Astrocyte (in vitro differentiated cells and primary cell): Measurements from ENCODE around the gene ITGB1BP1. TPM values are rescaled to one million over a fixed set of nuclear protein-coding genes. Genes with fewer than 3 reads are reported as not detected.

Experiments used
- DNase-seq: peaks from one replicate; pipeline ENCODE4 v3.0.0-alpha.2; 2010; ENCODE audit warnings: low read depth
- FAIRE-seq: peaks from 2 replicates; lab custom pipeline; 2011; peaks lifted over from hg19 to GRCh38; lab: Jason Lieb, UNC
- H2AFZ ChIP-seq: 2 replicates; pipeline ENCODE4 v1.6.0; 2012; ENCODE audit warnings: low read depth, low read length, inconsistent platforms
- H3K27ac ChIP-seq: 2 replicates; pipeline ENCODE4 v1.5.1; 2011; ENCODE audit warnings: low read depth, low read length, inconsistent platforms
- H3K27me3 ChIP-seq: 2 replicates; pipeline ENCODE4 v1.6.0; 2011; ENCODE audit warnings: low read length, inconsistent platforms; ENCODE audit not compliant: insufficient read depth
- H3K36me3 ChIP-seq: 2 replicates; pipeline ENCODE4 v1.5.1; 2011; ENCODE audit warnings: low read length, inconsistent platforms; ENCODE audit not compliant: insufficient read depth
- H3K4me1 ChIP-seq: 2 replicates; pipeline ENCODE4 v1.5.1; 2011; ENCODE audit warnings: low read length, inconsistent platforms; ENCODE audit not compliant: insufficient read depth
- H3K4me2 ChIP-seq: 2 replicates; pipeline ENCODE4 v1.6.0; 2012; ENCODE audit warnings: low read length, inconsistent platforms
- H3K4me3 ChIP-seq: 2 replicates; pipeline ENCODE4 v1.5.1; 2011; ENCODE audit warnings: low read depth, mild to moderate bottlenecking, low read length, inconsistent platforms; ENCODE audit not compliant: insufficient read depth
- H3K79me2 ChIP-seq: 2 replicates; pipeline ENCODE4 v1.6.0; 2012; ENCODE audit warnings: mild to moderate bottlenecking, low read length, inconsistent platforms; ENCODE audit not compliant: insufficient read depth
- H3K9ac ChIP-seq: 2 replicates; pipeline ENCODE4 v1.6.0; 2012; ENCODE audit warnings: mild to moderate bottlenecking, low read length, inconsistent platforms
- H3K9me3 ChIP-seq: 2 replicates; pipeline ENCODE4 v1.5.1; 2012; ENCODE audit warnings: low read depth, mild to moderate bottlenecking, low read length, inconsistent platforms; ENCODE audit not compliant: insufficient read depth
- H4K20me1 ChIP-seq: 2 replicates; pipeline ENCODE4 v1.6.0; 2012; ENCODE audit warnings: low read length, inconsistent platforms; ENCODE audit not compliant: insufficient read depth
- H3K27ac Mint-ChIP-seq: one replicate; pipeline ENCODE4 v1.8.0; 2021; ENCODE audit warnings: mild to moderate bottlenecking, mixed read lengths; ENCODE audit not compliant: unreplicated experiment
- H3K27me3 Mint-ChIP-seq: one replicate; pipeline ENCODE4 v1.8.0; 2021; ENCODE audit warnings: low read depth, mixed read lengths; ENCODE audit not compliant: unreplicated experiment
- H3K36me3 Mint-ChIP-seq: one replicate; pipeline ENCODE4 v1.8.0; 2021; ENCODE audit warnings: low read depth, mixed read lengths; ENCODE audit not compliant: unreplicated experiment
- H3K4me1 Mint-ChIP-seq: one replicate; pipeline ENCODE4 v1.8.0; 2021; ENCODE audit warnings: low read depth, mixed read lengths; ENCODE audit not compliant: unreplicated experiment
- H3K4me3 Mint-ChIP-seq: one replicate; pipeline ENCODE4 v1.8.0; 2021; ENCODE audit warnings: mild to moderate bottlenecking, moderate library complexity, mixed read lengths; ENCODE audit not compliant: unreplicated experiment
- H3K9me3 Mint-ChIP-seq: one replicate; pipeline ENCODE4 v1.8.0; 2021; ENCODE audit warnings: mild to moderate bottlenecking, mixed read lengths; ENCODE audit not compliant: unreplicated experiment
- CTCF ChIP-seq: IDR thresholded peaks from 2 replicates; pipeline ENCODE4 v1.5.1; 2011; ENCODE audit warnings: low read depth, mild to moderate bottlenecking, inconsistent platforms, low read length, moderate library complexity; ENCODE audit not compliant: insufficient read depth
- EZH2 ChIP-seq: IDR thresholded peaks from 2 replicates; pipeline ENCODE4 v1.6.1; 2012; ENCODE audit warnings: mild to moderate bottlenecking, low read length, inconsistent platforms; ENCODE audit not compliant: insufficient read depth
- total RNA-seq: library from RNA; stranded (reverse); gene quantifications from 2 replicates; pipeline ENCODE4 v1.2.1, GENCODE V29; 2021

The ITGB1BP1 gene
- total RNA-seq, 1 donor from 2014 or later: 126 TPM

GRCh38 chr2:9451231-9451630, 27.9 kb upstream of the ITGB1BP1 start:
- Mint-ChIP-seq H3K27ac (no peak overlapping the region), H3K4me3 (no peak overlapping the region), H3K27me3 (no peaks in the 10 kb centered on the region), H3K9me3 (no peaks in the 10 kb centered on the region), H3K36me3 (peaks cover 20% of the 10 kb centered on the region), H3K4me1 (no peaks in the 10 kb centered on the region)
- H3K4me2 ChIP-seq: no peak overlapping the region
- H3K27ac ChIP-seq: no peak overlapping the region
- H3K4me3 ChIP-seq: no peak overlapping the region
- no peaks in the 10 kb centered on the region for H3K27me3 ChIP-seq
- FAIRE-seq (no peak), DNase-seq (no peak)
- no peaks in the 10 kb centered on the region for H3K4me1 ChIP-seq
- no peaks in the 10 kb centered on the region for H3K79me2 ChIP-seq
- no peak overlapping the region for H3K9ac ChIP-seq
- H3K36me3 ChIP-seq: peaks cover 12% of the 10 kb centered on the region
- TF ChIP-seq EZH2: no peak
- no peak for TF ChIP-seq CTCF
- H3K9me3 ChIP-seq: no peaks in the 10 kb centered on the region
- no peak overlapping the region for H2AFZ ChIP-seq
- no peaks in the 10 kb centered on the region for H4K20me1 ChIP-seq

DNA sequence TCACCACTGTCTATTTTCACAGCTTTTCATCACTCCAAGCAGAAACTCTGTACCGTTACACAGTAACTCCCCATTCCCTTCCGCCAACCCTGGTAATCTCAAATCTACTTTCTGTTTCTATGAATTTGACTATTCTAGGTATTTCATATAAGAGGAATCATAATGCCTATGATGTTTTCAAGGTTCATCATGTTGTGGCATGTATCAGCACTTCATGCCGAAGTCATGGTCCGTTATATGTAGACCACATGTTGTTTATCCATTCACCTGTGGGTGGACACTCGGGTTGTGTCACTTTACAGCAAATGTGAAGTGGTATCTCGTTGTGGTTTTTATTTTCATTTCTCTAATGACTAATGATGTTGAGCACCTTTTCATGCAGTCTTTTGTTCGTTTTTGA, 21.8 kb upstream of the ITGB1BP1 start:
- H3K27me3 ChIP-seq: no peaks in the 10 kb centered on the region
- no peak overlapping the region for H3K27ac ChIP-seq
- Mint-ChIP-seq H3K36me3 (peaks cover 13% of the 10 kb centered on the region), H3K9me3 (no peaks in the 10 kb centered on the region), H3K4me1 (no peaks in the 10 kb centered on the region), H3K27ac (no peak overlapping the region), H3K27me3 (no peaks in the 10 kb centered on the region), H3K4me3 (no peak overlapping the region)
- no peak overlapping the region for H2AFZ ChIP-seq
- no peaks in the 10 kb centered on the region for H3K79me2 ChIP-seq
- H4K20me1 ChIP-seq: no peaks in the 10 kb centered on the region
- no peak overlapping the region for H3K4me3 ChIP-seq
- no peaks in the 10 kb centered on the region for H3K9me3 ChIP-seq
- H3K9ac ChIP-seq: no peak overlapping the region
- no peak for TF ChIP-seq EZH2
- no peak for TF ChIP-seq CTCF
- DNase-seq (no peak), FAIRE-seq (no peak)
- no peaks in the 10 kb centered on the region for H3K4me1 ChIP-seq
- peaks cover 39% of the 10 kb centered on the region for H3K36me3 ChIP-seq
- H3K4me2 ChIP-seq: no peak overlapping the region

DNA sequence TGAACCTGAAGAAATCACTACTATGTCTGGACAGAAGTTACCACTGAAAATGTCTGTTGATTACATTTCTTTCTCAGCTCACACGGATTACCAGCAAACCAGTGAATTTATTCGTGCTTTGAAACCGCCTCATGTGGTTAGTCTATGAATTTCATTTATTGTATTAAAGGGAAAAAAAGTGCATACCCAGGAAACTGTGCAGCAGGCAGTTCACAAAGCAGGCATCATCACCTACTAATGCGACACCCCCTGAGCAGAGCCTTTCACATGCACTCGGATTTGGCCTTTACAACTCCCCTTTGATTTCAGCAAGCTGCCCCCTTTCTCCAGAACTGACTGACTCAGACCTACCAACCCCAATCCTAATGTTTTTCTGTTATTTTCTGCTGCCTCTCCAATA, 20.2 kb upstream of the ITGB1BP1 start:
- Histone ChIP-seq H3K79me2 (no peaks in the 10 kb centered on the region), H3K4me1 (no peaks in the 10 kb centered on the region), H3K36me3 (peaks cover 36% of the 10 kb centered on the region), H3K27me3 (no peaks in the 10 kb centered on the region), H3K4me3 (no peak overlapping the region), H2AFZ (no peak overlapping the region), H4K20me1 (no peaks in the 10 kb centered on the region), H3K27ac (no peak overlapping the region), H3K4me2 (no peak overlapping the region), H3K9me3 (no peaks in the 10 kb centered on the region), H3K9ac (no peak overlapping the region)
- peaks cover 13% of the 10 kb centered on the region for H3K36me3 Mint-ChIP-seq
- peaks cover 3% of the 10 kb centered on the region for H3K4me1 Mint-ChIP-seq
- H3K9me3 Mint-ChIP-seq: no peaks in the 10 kb centered on the region
- FAIRE-seq (no peak), DNase-seq (no peak)
- no peak overlapping the region for H3K27ac Mint-ChIP-seq
- TF ChIP-seq CTCF: no peak
- TF ChIP-seq EZH2: no peak
- no peaks in the 10 kb centered on the region for H3K27me3 Mint-ChIP-seq
- no peak overlapping the region for H3K4me3 Mint-ChIP-seq
